GM12878 (cell line): ENCODE measurements around the gene MAN1B1. TPM values are rescaled to one million over a fixed set of nuclear protein-coding genes. Genes with fewer than 3 reads are reported as not detected.

Source experiments
- FOS ChIP-seq: IDR thresholded peaks from 3 replicates; pipeline ENCODE4 v1.6.1; 2011; ENCODE audit warnings: borderline replicate concordance; ENCODE audit not compliant: insufficient read length; ENCODE audit errors: extremely low read depth
- POLR2AphosphoS5 ChIP-seq: IDR thresholded peaks from 2 replicates; pipeline ENCODE4 v1.6.1; 2011; ENCODE audit warnings: mild to moderate bottlenecking, low read length, inconsistent platforms
- RAD51 ChIP-seq: fragments of 450-650 bp; IDR thresholded peaks from 2 replicates; pipeline ENCODE4 v1.6.1; 2016; ENCODE audit warnings: moderate library complexity, mild to moderate bottlenecking, inconsistent platforms
- TAF1 ChIP-seq: IDR thresholded peaks from 2 replicates; pipeline ENCODE4 v1.6.1; 2011; ENCODE audit warnings: mild to moderate bottlenecking, low read depth, low read length, borderline replicate concordance
- polyA plus RNA-seq, 11 experiments: library from polyadenylated mRNA; depleted of rRNA in 4 of 11; unstranded in 6 of 11; stranded (reverse) in 5 of 11; fragments of >200 nt; fragmentation: Nextera tagmentation in 4 of 11; fragmentation: Illumina TruSeq in 1 of 11; extraction: Ambion mirVana in 4 of 11; extraction: Trizol in 1 of 11; gene quantifications; 1 replicate in 1 of 11; 2 replicates in 10 of 11; pipeline versions ENCODE4 v1.2.1 to v1.2.3, GENCODE V29; 2011 to 2016; ENCODE audit warnings: inconsistent platforms in 2 of 11, missing spikeins in 2 of 11, low read depth in 1 of 11
- total RNA-seq, 4 experiments: library from RNA; depleted of rRNA in 3 of 4; stranded (reverse); fragments of >200 nt in 3 of 4; fragmentation: Illumina TruSeq in 1 of 4; extraction: Trizol in 1 of 4; gene quantifications; 2 replicates each; pipeline versions ENCODE4 v1.2.1 to v1.2.3, GENCODE V29; 2013 to 2021
- TF ChIP-seq, protein P1 (sequence below): fragments of 450-650 bp; IDR thresholded peaks from 2 replicates; pipeline ENCODE4 v1.6.1; 2016; ENCODE audit warnings: mild to moderate bottlenecking, moderate library complexity, borderline replicate concordance
- TF ChIP-seq, protein P2 (sequence below): IDR thresholded peaks from 2 replicates; pipeline ENCODE4 v1.6.1; 2012; ENCODE audit warnings: improper control_type of control experiment, low read depth, low read length; ENCODE audit not compliant: insufficient replicate concordance

Gene MAN1B1
- total and polyA plus RNA-seq, 10 of the 15 experiments (the other 5 are each of a cell fraction or from before 2014, with no cell fraction given), result 0.71 to 34.1 (median 22.7) TPM

DNA sequence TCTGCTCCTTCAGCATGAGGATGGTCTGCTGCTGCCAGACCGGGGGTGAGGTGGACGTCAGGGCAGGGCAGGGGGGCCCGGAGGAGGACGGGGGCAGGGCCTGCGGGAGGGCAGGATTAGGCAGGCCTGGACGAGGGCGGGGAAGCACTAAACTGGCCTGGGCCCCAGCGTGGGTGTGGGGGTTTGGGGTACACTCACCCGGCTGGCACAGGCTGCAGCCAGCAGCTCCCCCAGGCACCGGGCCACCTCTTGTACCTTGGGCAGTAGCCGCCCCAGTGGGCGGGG is 22.0 kb upstream of the MAN1B1 start (continued):
- TF ChIP-seq, protein P1, sequence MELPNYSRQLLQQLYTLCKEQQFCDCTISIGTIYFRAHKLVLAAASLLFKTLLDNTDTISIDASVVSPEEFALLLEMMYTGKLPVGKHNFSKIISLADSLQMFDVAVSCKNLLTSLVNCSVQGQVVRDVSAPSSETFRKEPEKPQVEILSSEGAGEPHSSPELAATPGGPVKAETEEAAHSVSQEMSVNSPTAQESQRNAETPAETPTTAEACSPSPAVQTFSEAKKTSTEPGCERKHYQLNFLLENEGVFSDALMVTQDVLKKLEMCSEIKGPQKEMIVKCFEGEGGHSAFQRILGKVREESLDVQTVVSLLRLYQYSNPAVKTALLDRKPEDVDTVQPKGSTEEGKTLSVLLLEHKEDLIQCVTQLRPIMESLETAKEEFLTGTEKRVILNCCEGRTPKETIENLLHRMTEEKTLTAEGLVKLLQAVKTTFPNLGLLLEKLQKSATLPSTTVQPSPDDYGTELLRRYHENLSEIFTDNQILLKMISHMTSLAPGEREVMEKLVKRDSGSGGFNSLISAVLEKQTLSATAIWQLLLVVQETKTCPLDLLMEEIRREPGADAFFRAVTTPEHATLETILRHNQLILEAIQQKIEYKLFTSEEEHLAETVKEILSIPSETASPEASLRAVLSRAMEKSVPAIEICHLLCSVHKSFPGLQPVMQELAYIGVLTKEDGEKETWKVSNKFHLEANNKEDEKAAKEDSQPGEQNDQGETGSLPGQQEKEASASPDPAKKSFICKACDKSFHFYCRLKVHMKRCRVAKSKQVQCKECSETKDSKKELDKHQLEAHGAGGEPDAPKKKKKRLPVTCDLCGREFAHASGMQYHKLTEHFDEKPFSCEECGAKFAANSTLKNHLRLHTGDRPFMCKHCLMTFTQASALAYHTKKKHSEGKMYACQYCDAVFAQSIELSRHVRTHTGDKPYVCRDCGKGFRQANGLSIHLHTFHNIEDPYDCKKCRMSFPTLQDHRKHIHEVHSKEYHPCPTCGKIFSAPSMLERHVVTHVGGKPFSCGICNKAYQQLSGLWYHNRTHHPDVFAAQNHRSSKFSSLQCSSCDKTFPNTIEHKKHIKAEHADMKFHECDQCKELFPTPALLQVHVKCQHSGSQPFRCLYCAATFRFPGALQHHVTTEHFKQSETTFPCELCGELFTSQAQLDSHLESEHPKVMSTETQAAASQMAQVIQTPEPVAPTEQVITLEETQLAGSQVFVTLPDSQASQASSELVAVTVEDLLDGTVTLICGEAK, result no peak
- TF ChIP-seq, protein P2, sequence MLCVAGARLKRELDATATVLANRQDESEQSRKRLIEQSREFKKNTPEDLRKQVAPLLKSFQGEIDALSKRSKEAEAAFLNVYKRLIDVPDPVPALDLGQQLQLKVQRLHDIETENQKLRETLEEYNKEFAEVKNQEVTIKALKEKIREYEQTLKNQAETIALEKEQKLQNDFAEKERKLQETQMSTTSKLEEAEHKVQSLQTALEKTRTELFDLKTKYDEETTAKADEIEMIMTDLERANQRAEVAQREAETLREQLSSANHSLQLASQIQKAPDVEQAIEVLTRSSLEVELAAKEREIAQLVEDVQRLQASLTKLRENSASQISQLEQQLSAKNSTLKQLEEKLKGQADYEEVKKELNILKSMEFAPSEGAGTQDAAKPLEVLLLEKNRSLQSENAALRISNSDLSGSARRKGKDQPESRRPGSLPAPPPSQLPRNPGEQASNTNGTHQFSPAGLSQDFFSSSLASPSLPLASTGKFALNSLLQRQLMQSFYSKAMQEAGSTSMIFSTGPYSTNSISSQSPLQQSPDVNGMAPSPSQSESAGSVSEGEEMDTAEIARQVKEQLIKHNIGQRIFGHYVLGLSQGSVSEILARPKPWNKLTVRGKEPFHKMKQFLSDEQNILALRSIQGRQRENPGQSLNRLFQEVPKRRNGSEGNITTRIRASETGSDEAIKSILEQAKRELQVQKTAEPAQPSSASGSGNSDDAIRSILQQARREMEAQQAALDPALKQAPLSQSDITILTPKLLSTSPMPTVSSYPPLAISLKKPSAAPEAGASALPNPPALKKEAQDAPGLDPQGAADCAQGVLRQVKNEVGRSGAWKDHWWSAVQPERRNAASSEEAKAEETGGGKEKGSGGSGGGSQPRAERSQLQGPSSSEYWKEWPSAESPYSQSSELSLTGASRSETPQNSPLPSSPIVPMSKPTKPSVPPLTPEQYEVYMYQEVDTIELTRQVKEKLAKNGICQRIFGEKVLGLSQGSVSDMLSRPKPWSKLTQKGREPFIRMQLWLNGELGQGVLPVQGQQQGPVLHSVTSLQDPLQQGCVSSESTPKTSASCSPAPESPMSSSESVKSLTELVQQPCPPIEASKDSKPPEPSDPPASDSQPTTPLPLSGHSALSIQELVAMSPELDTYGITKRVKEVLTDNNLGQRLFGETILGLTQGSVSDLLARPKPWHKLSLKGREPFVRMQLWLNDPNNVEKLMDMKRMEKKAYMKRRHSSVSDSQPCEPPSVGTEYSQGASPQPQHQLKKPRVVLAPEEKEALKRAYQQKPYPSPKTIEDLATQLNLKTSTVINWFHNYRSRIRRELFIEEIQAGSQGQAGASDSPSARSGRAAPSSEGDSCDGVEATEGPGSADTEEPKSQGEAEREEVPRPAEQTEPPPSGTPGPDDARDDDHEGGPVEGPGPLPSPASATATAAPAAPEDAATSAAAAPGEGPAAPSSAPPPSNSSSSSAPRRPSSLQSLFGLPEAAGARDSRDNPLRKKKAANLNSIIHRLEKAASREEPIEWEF, result no peak
- no peak for TF ChIP-seq POLR2AphosphoS5
- no peak for TF ChIP-seq RAD51
- TF ChIP-seq TAF1, result no peak
- TF ChIP-seq FOS, result no peak
